Motor neuron (in vitro differentiated cells): Measurements from ENCODE around the gene WFS1. TPM values are rescaled to one million over a fixed set of nuclear protein-coding genes. Genes with fewer than 3 reads are reported as not detected.

Experiments
- ATAC-seq, 8 experiments: fragments of 200-7000 bp; cut with Tn5 transposase; replicated peaks in 6 of 8; 2 replicates each; pipeline ENCODE4 v1.8.0; 2021; ENCODE audit warnings: mild to moderate bottlenecking in 8 of 8, moderate library complexity in 8 of 8
- H3K27ac ChIP-seq, 2 donors: fragments of 250-450 bp; sonication (Bioruptor Pico); 2 replicates each; pipeline ENCODE4 v1.9.0; 2021; ENCODE audit warnings: antibody characterized with exemption in 2 of 2, mild to moderate bottlenecking in 2 of 2, moderate library complexity in 1 of 2
- H3K4me1 ChIP-seq, 2 donors: fragments of 250-450 bp; sonication (Bioruptor Pico); replicated peaks in 1 of 2; 2 replicates each; pipeline ENCODE4 v1.6.1; 2021; ENCODE audit warnings: antibody characterized with exemption in 2 of 2, mild to moderate bottlenecking in 2 of 2, moderate library complexity in 1 of 2
- H3K4me3 ChIP-seq, 5 donors: fragments of 250-450 bp; sonication (Bioruptor Pico); 2 replicates each; pipeline ENCODE4 v1.9.0; 2021; ENCODE audit warnings: antibody characterized with exemption in 5 of 5, mild to moderate bottlenecking in 5 of 5, moderate library complexity in 4 of 5
- WGBS, 10 experiments: fragments of 450-650 bp; shearing (Covaris generic); methylation state at CpG; one replicate each; pipeline ENCODE4 v1.0.0; 2022; 5-methylcytosine and 5-hydroxymethylcytosine counted together
- in situ Hi-C, 9 experiments: fragments of 400-800 bp; cut with MboI; loops; one replicate each; pipeline ENCODE4 v1.15.0; 2021; ENCODE audit warnings: low sequenced_read_pairs in 9 of 9, low pct_unique_long_range_greater_than_20kb in 2 of 9; ENCODE audit not compliant: unreplicated experiment in 9 of 9
- total RNA-seq, 8 experiments: library from RNA; unstranded; fragments of 300-600 nt; gene quantifications; 2 replicates each; pipeline versions ENCODE4 v1.2.3 to v1.2.4, GENCODE V29; 2022

WFS1 gene
- total RNA-seq, 8 experiments from 2014 or later: 5.2 to 23.7 (median 8.7) TPM

DNA sequence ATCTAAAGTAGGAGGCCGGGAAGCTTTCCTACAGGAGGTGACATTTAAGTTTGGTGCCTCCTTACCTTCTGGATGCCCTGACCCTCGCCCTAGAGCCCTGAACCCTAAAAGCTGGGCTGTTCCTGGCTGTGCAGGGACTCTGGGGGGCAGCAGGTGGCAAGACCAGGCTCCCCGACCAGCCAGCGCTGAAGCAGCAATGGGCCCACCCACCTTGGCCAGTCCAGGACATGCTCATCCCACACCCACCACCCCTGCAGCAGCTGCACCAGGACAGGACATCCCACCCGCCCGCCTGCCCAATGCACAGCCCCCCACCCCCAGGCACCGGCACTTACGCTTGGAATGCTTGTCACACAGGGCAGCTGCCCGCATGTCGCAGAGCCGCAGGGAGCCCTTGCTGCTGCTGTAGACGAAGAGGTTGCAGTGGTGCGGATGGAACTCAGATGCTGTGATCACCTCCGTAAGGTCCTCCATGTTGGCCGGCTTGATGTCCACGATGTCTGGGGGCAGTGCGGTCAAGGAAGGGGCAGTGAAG, 77.9 kb downstream of the WFS1 start:
- in situ Hi-C loops: no loop called here

DNA sequence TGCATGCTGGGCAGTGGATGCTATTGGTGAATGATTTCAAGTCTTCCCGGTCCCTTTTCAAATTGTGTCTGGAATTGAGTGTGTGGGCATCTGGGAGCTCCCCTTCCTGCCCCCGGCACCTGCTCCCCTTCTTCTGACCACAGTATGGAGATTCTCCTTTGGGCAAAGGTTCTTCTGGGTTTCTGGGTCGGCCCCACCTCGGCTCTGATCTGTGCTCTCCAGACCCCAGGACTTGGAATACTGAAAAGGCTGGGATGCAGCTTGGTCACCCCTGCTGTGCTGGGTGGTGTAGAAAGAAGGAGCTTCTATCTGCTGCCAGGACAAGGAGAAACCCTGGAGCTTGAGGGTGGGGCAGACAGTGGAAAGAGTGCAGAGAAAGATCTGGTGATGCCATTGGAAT, 78.8 kb downstream of the WFS1 start:
- Histone ChIP-seq H3K27ac (no peak overlapping the region), H3K4me3 (no peak overlapping the region), H3K4me1 (peaks cover 21 to 28% of the 10 kb centered on the region in 2 donors)
- no peak for ATAC-seq
- 53 to 100% methylated on average over 2 to 3 of the region's 4 CpGs; no CpG with 5 or more reads in 8 of the 10 experiments for WGBS, 10 experiments
- in situ Hi-C loops: no loop called here

More for the DNA sequence above, 77.9 kb downstream of the WFS1 start:
- Histone ChIP-seq H3K27ac (no peak overlapping the region), H3K4me3 (no peak overlapping the region), H3K4me1 (peaks cover 24 to 27% of the 10 kb centered on the region in 2 donors)
- ATAC-seq: no peak
- WGBS, 10 experiments: 67% methylated on average over 3 of the region's 17 CpGs; no CpG with 5 or more reads in 9 of the 10 experiments

DNA sequence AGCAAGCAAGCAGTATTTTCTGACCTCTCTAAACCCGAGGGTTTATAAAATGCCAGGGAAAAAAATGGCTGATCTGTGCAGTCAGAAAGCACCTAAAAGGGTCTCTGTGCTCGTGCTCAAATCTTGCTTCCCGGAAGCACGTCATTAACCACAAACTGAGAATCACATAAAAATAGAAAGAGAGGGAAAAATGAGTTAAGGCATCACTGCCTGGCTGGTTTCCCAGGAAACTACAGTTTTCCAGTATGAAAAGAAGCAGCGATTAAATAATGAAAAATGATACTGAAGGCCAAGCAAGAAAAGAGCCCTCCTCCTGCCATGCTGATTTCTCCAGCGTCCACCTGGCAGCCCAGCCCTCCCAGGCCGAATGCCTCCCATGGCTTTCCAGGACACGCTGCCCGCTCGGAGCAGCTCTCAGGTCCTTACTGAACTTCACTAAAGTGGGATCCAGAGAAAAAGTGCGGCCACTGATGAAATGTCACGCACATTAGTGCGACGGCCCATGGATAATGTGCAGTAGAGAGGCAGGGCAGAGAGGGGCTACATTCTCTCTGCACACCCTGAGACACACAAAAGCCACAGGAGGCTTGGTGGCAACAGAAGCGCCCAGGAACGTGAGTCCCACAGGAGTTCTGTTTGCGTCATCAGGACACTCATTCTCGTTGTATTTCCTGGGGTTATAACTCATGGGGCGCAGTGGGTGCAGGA, 80.4 kb downstream of the WFS1 start:
- Histone ChIP-seq H3K4me1 (peaks cover 21 to 27% of the 10 kb centered on the region in 2 donors), H3K27ac (no peak overlapping the region), H3K4me3 (no peak overlapping the region)
- ATAC-seq: peak in 5 of 8 experiments; percentile 49 to 71 (median 68)
- in situ Hi-C loops: no loop called here
- 0 to 78% (median 55%) methylated on average over 1 to 19 of the region's 19 CpGs for WGBS, 10 experiments

DNA sequence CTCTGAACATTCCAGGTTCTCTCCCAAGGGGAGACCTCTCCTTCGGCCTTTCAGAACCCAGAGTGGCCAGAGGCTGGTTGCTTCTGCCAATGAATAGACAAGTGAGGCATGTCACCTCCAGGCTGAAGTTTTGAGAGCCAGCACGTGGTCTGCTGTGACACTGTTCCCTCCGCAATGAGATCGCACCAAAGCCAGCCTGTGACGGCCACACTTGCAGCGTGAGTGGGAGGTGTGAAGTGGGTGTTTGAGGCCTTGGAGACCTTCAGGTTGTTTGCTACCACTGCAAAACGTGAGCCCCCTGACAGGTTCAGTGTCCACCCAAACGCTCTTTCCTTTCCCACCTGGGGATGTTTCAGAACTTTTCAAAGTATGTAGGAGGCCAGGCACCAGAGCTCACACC, 81.0 kb downstream of the WFS1 start:
- no peak for ATAC-seq
- in situ Hi-C loops: no loop called here
- peaks cover 21 to 29% of the 10 kb centered on the region in 2 donors for H3K4me1 ChIP-seq
- WGBS, 10 experiments: 0 to 100% (median 60%) methylated on average over 1 to 4 of the region's 8 CpGs; no CpG with 5 or more reads in 3 of the 10 experiments
- H3K27ac ChIP-seq: no peak overlapping the region
- no peak overlapping the region for H3K4me3 ChIP-seq

DNA sequence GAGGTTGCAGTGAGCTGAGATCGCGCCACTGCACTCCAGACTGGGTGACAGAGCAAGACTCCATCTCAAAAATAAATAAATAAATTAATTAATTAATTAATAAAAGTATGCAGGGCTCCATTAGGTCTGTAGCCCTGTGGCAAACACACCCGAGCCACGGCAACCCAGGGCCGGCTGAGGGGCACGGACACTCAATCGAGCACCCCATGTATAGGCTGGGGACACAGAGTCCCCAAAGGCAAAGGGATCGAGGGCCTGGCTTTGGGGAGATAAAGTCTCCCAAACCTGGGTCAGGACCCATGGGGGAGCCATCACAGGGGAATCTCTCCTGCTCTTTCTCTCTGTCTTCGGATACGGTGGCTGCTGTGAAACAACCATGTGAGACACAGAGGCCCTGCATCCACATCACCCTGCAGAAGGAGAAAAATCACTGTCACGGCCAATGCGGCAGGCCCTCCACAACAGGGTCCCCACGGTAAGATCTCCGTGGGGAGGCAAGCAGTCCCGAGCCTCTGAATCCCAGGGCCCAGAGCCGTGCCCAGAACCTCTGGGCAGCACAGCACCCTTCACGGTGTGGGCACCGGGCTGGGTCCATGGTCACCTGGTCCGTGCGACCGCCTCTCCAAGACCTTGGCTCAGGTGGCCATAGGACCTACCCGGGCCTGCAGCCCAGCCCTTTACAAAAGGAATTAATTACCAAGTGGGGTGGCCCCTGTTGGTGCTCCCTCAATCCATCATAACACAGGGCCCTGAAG, 81.8 kb downstream of the WFS1 start:
- no peak overlapping the region for H3K4me3 ChIP-seq
- 61 to 100% (median 85%) methylated on average over 2 to 6 of the region's 22 CpGs; no CpG with 5 or more reads in 5 of the 10 experiments for WGBS, 10 experiments
- no peak overlapping the region for H3K27ac ChIP-seq
- in situ Hi-C loops: no loop called here
- no peak for ATAC-seq
- H3K4me1 ChIP-seq: peaks cover 21 to 29% of the 10 kb centered on the region in 2 donors

DNA sequence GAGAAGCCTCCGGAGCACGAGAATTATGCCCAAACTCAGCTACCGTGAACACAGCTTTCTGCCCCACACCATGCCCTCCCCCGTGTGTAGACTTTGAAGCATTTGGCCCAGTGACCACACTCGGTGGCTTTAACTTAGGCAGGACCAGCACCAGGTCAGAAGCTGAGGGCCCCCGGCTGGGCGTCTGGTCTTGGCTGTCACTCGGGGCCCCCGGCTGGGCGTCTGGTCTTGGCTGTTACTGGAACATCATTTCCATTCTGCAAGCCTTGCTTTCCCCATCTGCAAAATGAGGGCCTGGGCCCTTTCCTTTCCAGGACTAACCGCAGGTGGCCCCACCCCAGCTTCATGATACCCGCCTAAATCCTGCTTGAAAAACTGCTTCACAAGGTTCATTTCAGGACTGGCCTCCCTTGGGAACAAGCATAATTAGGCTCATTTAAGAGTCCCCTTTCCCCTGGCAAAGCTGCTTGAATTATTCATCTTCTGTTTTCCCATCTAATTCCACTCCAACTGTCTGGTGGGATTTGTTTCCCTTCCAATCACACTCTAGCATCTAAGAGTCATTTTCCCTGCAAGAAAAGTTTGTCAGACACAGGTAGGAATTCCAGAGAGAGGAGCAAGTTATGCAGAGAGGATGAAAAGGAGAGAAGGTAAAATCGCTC, 82.5 kb downstream of the WFS1 start:
- peaks cover 21 to 29% of the 10 kb centered on the region in 2 donors for H3K4me1 ChIP-seq
- 27 to 100% (median 70%) methylated on average over 1 to 9 of the region's 13 CpGs; no CpG with 5 or more reads in 2 of the 10 experiments for WGBS, 10 experiments
- in situ Hi-C loops: no loop called here
- ATAC-seq: no peak
- no peak overlapping the region for H3K27ac ChIP-seq
- no peak overlapping the region for H3K4me3 ChIP-seq

Other genes with a start within 250 kb of the WFS1 start
- 10 to 100 TPM in 2 of 8 experiments, 1 to 10 TPM in 3, not detected in 3; 1.0 to 10.8 (median 7.6) TPM for gene JAKMIP1, start 69.3 kb upstream of the WFS1 start, total RNA-seq
- gene PPP2R2C, start 202.8 kb downstream of the WFS1 start, total RNA-seq: 10 to 100 TPM in 2 of 8 experiments, 1 to 10 TPM in 5, under 1 TPM in 1; 0.24 to 32.4 (median 4.9) TPM